Inferior parietal cortex (tissue), 1 donor: Measurements from ENCODE around the gene H6PD.

Experiments
- DNase-seq: peaks from one replicate; pipeline ENCODE4 v3.0.0-alpha.2; 2016; ENCODE audit errors: extremely low spot score

H6PD gene

GRCh38 chr1:9317591-9318417 lies 83.2 kb downstream of the H6PD start:
- DNase-seq: no peak

GRCh38 chr1:9319208-9319788 lies 84.7 kb downstream of the H6PD start:
- DNase-seq: no peak

- DNase-seq: no peak
These were observed 85.4 kb downstream of the H6PD start for GRCh38 chr1:9319789-9320519.
